Bronchial epithelial cell (primary cell): Measurements from ENCODE around the gene ICE1. TPM values are rescaled to one million over a fixed set of nuclear protein-coding genes. Genes with fewer than 3 reads are reported as not detected.

Source experiments
- DNase-seq: peaks from one replicate; pipeline ENCODE4 v3.0.0-alpha.2; 2010; ENCODE audit warnings: low read depth
- FAIRE-seq: peaks from 2 replicates; lab custom pipeline; 2011; peaks lifted over from hg19 to GRCh38; lab: Jason Lieb, UNC
- H3K27me3 ChIP-seq: 2 replicates; pipeline ENCODE4 v1.5.1; 2011; ENCODE audit warnings: low read length; ENCODE audit not compliant: control insufficient read depth, insufficient read depth
- H3K36me3 ChIP-seq: 2 replicates; pipeline ENCODE4 v1.5.1; 2011; ENCODE audit warnings: low read length; ENCODE audit not compliant: control insufficient read depth, insufficient read depth
- H3K4me3 ChIP-seq: 2 replicates; pipeline ENCODE4 v1.5.1; 2011; ENCODE audit warnings: mild to moderate bottlenecking, low read depth, low read length, control low read depth
- total RNA-seq: library from RNA; depleted of rRNA; stranded (reverse); fragments of >200 nt; gene quantifications from 2 replicates; pipeline ENCODE4 v1.2.1, GENCODE V29; 2014
- TF ChIP-seq, protein P1 (sequence below): IDR thresholded peaks from 2 replicates; pipeline ENCODE4 v1.5.1; 2011; ENCODE audit warnings: mild to moderate bottlenecking, moderate library complexity, low read length, control low read depth, inconsistent platforms; ENCODE audit not compliant: insufficient read depth, severe bottlenecking

The ICE1 gene
- total RNA-seq, 1 donor from 2014 or later = 19.7 TPM

DNA sequence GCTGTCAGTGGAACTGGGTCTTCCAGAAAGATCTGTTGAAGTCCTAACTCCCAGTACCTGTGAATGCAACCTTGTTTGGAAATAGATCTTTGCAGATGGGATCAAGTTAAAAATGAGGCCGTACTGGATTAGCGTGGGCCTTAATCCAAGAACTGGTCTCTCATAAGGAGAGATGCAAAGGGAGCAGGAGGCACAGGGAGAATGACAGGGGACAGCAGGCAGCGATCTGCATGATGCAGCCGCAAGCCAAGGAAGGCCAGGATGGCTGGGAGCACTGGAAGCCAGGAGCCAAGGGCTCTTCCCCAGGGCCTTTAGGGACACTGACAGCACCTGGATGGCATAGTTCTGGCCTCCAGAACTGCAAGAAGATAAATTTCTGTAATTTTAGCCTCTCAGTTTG lies 114.4 kb downstream of the ICE1 start:
- DNase-seq (no peak), FAIRE-seq (no peak)
- TF ChIP-seq, protein P1, sequence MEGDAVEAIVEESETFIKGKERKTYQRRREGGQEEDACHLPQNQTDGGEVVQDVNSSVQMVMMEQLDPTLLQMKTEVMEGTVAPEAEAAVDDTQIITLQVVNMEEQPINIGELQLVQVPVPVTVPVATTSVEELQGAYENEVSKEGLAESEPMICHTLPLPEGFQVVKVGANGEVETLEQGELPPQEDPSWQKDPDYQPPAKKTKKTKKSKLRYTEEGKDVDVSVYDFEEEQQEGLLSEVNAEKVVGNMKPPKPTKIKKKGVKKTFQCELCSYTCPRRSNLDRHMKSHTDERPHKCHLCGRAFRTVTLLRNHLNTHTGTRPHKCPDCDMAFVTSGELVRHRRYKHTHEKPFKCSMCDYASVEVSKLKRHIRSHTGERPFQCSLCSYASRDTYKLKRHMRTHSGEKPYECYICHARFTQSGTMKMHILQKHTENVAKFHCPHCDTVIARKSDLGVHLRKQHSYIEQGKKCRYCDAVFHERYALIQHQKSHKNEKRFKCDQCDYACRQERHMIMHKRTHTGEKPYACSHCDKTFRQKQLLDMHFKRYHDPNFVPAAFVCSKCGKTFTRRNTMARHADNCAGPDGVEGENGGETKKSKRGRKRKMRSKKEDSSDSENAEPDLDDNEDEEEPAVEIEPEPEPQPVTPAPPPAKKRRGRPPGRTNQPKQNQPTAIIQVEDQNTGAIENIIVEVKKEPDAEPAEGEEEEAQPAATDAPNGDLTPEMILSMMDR = no peak
- Histone ChIP-seq H3K36me3 (no peaks in the 10 kb centered on the region), H3K4me3 (no peak overlapping the region), H3K27me3 (no peaks in the 10 kb centered on the region)

DNA sequence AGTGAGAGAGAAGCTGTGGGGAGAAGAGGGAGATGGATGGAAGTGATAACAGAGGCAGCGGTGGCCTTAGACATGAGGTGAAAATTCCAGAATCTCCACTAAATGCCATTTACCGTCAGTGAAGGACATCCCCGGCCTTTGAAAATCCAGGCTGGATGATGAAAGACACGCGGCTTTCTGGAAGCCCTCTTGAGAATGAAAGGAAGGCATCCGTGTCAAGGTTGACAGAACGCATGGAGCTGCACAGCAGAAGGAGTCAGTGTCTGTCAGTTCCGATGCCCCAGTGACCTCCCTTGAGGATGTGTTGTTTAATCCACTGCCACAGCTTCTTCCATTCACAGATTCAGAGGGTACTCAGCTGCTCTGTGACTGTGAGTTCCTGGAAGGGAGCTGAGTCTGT lies 114.9 kb downstream of the ICE1 start:
- Histone ChIP-seq H3K36me3 (no peaks in the 10 kb centered on the region), H3K27me3 (no peaks in the 10 kb centered on the region), H3K4me3 (no peak overlapping the region)
- FAIRE-seq = no peak
- TF ChIP-seq, protein P1 = no peak
- no peak for DNase-seq

DNA sequence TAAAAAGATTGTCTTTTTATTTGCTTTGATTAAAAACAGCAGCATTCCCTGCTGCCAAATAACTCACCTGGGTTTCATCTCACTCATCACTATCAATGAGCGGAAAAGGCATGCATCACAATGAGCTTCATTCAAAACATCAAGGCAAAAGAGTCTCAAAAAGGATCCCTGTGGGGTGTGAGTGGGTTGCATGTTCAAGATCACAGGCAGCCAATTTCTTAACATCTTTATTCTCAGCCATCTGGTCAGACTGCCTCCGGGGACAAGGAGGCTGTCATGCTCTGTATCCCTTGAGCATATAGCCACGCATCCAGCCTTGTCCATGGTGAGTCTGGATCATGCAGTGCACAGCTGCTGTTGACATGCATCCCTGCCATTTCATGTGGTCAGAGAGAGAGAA lies 117.1 kb downstream of the ICE1 start:
- no peaks in the 10 kb centered on the region for H3K27me3 ChIP-seq
- no peak overlapping the region for H3K4me3 ChIP-seq
- FAIRE-seq = no peak
- TF ChIP-seq, protein P1 = no peak
- DNase-seq = no peak
- H3K36me3 ChIP-seq = no peaks in the 10 kb centered on the region
